ENCODE data around the gene JAML. TPM values are rescaled to one million over a fixed set of nuclear protein-coding genes. Genes with fewer than 3 reads are reported as not detected.
A peak's percentile ranks its signal among the peaks of the same experiment; 100 is the strongest.

Gene JAML
- total and polyA plus RNA-seq, 2 of the 8 experiments (the other 6 are each of a cell fraction or from before 2014, with no cell fraction given): 0.12 to 0.58 TPM

DNA sequence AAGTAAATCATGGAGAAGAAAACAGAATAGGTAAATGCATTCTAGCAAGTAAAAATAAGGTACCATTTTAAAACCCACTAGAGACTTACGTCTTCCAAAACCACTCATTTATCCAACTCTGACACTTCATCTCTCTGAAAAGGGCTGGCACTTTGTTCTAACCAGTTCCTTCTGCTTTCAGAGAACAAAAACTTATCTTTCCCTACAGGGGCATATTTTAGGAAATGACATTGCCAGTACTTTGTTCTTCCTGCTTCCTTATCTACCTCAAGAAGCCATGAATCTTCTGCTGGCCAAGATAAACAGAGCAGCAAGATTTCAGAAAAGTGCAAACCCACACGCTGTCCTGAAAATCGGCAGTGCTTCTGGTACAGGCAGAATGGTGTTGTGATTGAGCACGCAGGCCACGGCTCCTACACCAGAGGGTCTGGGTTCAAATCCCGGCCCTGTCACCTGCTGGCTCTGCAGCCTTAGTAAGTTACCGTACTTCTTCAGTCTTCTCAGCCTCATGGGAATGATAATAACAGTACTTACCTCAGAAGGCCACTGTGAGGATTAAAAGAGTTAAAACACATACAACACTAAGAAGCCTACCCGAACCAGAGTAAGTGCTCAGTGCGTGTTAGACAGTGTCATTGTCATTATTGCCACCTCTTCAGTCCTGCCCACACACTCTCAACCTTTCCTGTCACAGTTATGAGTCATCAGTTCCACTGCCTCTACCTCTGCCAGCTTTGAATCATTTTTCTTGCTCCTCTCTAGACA, 16.4 kb upstream of the JAML start:
- Histone ChIP-seq H3K4me3 (ENCODE audit: extremely low read depth in 1 of 4, insufficient read depth in 2 of 4, low read depth in 3 of 4, low read length in 4 of 4) (no peak overlapping the region), H2BK12ac (ENCODE audit: low read depth, low read length) (no peak overlapping the region), H3K27me3 (replicated peaks in 1 of 4; ENCODE audit: control insufficient read depth in 3 of 4, extremely low read depth in 1 of 4, insufficient read depth in 3 of 4, low read length in 3 of 4) (no peaks in the 10 kb centered on the region), H3K27ac (ENCODE audit: low read depth, low read length) (no peak overlapping the region), H3K14ac (ENCODE audit: insufficient read length) (no peak overlapping the region), H3K9me3 (ENCODE audit: insufficient read depth in 2 of 2, low read depth in 1 of 2, low read length in 1 of 2) (no peaks in the 10 kb centered on the region), H2BK5ac (ENCODE audit: low read depth, low read length) (no peak overlapping the region), H3K23ac (ENCODE audit: insufficient read length) (no peak overlapping the region), H2BK120ac (replicated peaks; ENCODE audit: low read depth, low read length) (no peak overlapping the region), H3K56ac (replicated peaks; ENCODE audit: insufficient read length, low read depth, low read length) (no peak overlapping the region), H2BK15ac (ENCODE audit: low read length) (no peak overlapping the region), H3K36me3 (ENCODE audit: control insufficient read depth in 2 of 4, insufficient read depth in 4 of 4, low read length in 3 of 4) (no peaks in the 10 kb centered on the region), H3K4me2 (ENCODE audit: insufficient read depth in 1 of 2, low read depth in 2 of 2, low read length in 2 of 2) (no peak overlapping the region), H3K18ac (ENCODE audit: extremely low read depth, low read length) (no peak overlapping the region), H2AK5ac (ENCODE audit: low read depth, low read length) (peak overlapping the region; percentile 91), H4K8ac (ENCODE audit: extremely low read depth, insufficient read depth, low read length) (no peak overlapping the region), H3K79me2 (ENCODE audit: control insufficient read depth in 1 of 2, insufficient read depth in 2 of 2, low read length in 2 of 2) (no peaks in the 10 kb centered on the region), H3K9ac (replicated peaks in 1 of 4; ENCODE audit: extremely low read depth in 1 of 4, low read depth in 3 of 4, low read length in 3 of 4) (no peak overlapping the region), H2AFZ (ENCODE audit: low read length) (no peak overlapping the region), H4K91ac (replicated peaks; ENCODE audit: insufficient read length, low read length) (no peak overlapping the region), H3K4me1 (replicated peaks in 1 of 4; ENCODE audit: control insufficient read depth in 3 of 4, insufficient read depth in 4 of 4, low read length in 3 of 4) (peaks cover 0 to 6% (median 0%) of the 10 kb centered on the region in 4 experiments; a peak in 4 of 7 replicates), H3K79me1 (ENCODE audit: low read depth, low read length) (no peaks in the 10 kb centered on the region), H2BK20ac (ENCODE audit: low read length) (no peak overlapping the region), H4K20me1 (replicated peaks in 1 of 2; ENCODE audit: control insufficient read depth in 1 of 2, insufficient read depth in 2 of 2, low read length in 2 of 2) (no peaks in the 10 kb centered on the region), H4K5ac (ENCODE audit: insufficient read length, low read depth, low read length) (no peak overlapping the region), H3K23me2 (ENCODE audit: low read depth, low read length) (no peaks in the 10 kb centered on the region; the same call in 1 of the 2 replicates), H3K4ac (replicated peaks; ENCODE audit: insufficient read length, low read depth, low read length) (no peak overlapping the region)
- TF ChIP-seq GTF2F1 (IDR thresholded peaks at IDR 0.05; ENCODE audit: borderline replicate concordance, low read depth, low read length) (no peak), TCF12 (IDR thresholded peaks at IDR 0.05; ENCODE audit: low read depth, low read length) (no peak), CBX5 (IDR thresholded peaks at IDR 0.05; ENCODE audit: low read depth, low read length) (no peak), SIX5 (IDR thresholded peaks at IDR 0.05; ENCODE audit: low read depth, low read length) (no peak), SIN3A (conservative IDR thresholded peaks at IDR 0.05 in 1 of 2, IDR thresholded peaks at IDR 0.05 in 1 of 2; ENCODE audit: low read depth in 1 of 2, low read length in 2 of 2) (no peak)
- 86% methylated on average over 9 of the region's 9 CpGs; no CpG with 5 or more reads in 1 of the 2 experiments for WGBS, 2 experiments (ENCODE audit: extremely low coverage in 1 of 2, insufficient coverage in 1 of 2, insufficient read length in 1 of 2, insufficient replicate concordance in 2 of 2, low coverage in 1 of 2, low lambda C conversion rate in 2 of 2, missing lambda C conversion rate in 1 of 2)
- no peak for FAIRE-seq
- DNase-seq (ENCODE audit: low read depth in 1 of 2, low spot score in 2 of 2): no peak
- CTCF ChIA-PET (ENCODE audit: partially characterized antibody): interaction anchor here (1.5 to 2.7 kb wide), 3 partner anchors 29 to 70 kb away, joined by 4 to 9 read pairs (median 8); no protein-coding TSS in a partner anchor
- POLR2A ChIA-PET (ENCODE audit: partially characterized antibody): interaction anchor here (0.6 kb wide), 1 partner anchor 12 kb away, joined by 3 read pairs; no protein-coding TSS in a partner anchor

Measured in H1 (cell line).